ENCODE measurements around the gene DKK3.

DKK3 gene

DNA sequence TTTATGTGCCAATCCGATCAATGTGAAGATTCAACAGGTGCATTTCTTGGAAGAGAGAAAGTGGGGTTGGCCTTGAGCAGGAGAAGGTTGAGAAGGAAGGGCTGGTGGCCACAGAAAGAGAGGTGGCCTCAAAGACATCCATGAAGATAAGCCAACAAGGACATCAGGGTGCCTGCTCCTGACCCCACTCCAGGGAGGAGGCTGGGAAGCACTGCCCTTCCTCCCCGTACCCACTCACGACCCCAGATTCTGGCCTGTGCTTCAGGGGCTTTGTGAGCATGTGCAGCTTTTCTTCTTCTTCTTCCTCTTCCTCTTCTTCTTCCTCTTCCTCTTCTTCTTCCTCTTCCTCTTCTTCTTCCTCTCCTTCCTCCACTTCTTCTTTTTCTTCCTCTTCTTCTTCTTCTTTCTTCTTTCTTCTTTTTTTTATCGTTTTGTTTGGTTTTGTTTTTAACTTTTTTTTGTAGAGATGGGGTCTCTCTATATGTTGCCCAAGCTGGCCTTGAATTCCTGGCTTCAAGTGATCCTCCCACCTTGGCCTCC is 30.3 kb downstream of the DKK3 start:
- no peak for DNase-seq (ENCODE audit: low read depth)
- TF ChIP-seq, protein P1, sequence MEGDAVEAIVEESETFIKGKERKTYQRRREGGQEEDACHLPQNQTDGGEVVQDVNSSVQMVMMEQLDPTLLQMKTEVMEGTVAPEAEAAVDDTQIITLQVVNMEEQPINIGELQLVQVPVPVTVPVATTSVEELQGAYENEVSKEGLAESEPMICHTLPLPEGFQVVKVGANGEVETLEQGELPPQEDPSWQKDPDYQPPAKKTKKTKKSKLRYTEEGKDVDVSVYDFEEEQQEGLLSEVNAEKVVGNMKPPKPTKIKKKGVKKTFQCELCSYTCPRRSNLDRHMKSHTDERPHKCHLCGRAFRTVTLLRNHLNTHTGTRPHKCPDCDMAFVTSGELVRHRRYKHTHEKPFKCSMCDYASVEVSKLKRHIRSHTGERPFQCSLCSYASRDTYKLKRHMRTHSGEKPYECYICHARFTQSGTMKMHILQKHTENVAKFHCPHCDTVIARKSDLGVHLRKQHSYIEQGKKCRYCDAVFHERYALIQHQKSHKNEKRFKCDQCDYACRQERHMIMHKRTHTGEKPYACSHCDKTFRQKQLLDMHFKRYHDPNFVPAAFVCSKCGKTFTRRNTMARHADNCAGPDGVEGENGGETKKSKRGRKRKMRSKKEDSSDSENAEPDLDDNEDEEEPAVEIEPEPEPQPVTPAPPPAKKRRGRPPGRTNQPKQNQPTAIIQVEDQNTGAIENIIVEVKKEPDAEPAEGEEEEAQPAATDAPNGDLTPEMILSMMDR (conservative IDR thresholded peaks at IDR 0.05; ENCODE audit: low read depth, low read length) = no peak
- H3K4me3 ChIP-seq (ENCODE audit: low read depth, low read length) = no peak overlapping the region

DNA sequence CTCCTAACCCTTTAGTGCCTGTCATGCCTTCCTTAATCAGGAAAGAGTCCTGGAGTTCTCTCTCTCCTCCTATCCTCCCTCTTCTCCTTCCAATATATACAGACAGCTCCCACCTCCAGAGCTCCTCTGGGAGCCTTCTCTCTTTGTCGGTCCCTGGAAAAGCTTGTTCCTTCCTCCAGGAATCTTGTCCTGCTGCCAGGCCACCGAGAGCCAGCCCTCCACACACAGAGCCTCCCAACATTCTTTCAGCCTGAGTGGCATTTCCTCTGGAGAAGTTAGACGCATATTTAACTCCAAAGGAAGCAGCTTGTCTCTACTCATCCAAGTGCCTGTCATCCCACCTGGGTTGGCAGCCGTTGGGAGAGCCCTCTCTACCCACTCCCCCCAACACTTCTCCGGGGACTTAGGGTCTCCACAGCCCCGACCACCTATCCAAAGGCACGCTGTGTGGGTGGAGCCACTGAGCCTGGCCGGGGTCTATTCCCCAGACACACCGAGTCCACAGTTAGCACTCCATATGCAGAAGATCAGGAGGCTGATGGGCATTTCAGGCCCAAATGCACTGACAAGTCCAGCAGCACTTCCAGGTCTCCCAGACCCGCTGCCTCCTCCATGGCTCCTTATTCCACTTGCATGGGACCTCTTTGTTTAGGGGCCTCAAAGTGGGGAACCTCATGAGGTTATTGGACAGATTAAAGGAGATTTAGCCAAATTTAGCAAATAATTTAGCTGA is 31.1 kb downstream of the DKK3 start:
- no peak overlapping the region for H3K4me3 ChIP-seq (ENCODE audit: low read depth, low read length)
- peak; percentile 66 for DNase-seq (ENCODE audit: low read depth)
- TF ChIP-seq, protein P1 (conservative IDR thresholded peaks at IDR 0.05; ENCODE audit: low read depth, low read length) = no peak

DNA sequence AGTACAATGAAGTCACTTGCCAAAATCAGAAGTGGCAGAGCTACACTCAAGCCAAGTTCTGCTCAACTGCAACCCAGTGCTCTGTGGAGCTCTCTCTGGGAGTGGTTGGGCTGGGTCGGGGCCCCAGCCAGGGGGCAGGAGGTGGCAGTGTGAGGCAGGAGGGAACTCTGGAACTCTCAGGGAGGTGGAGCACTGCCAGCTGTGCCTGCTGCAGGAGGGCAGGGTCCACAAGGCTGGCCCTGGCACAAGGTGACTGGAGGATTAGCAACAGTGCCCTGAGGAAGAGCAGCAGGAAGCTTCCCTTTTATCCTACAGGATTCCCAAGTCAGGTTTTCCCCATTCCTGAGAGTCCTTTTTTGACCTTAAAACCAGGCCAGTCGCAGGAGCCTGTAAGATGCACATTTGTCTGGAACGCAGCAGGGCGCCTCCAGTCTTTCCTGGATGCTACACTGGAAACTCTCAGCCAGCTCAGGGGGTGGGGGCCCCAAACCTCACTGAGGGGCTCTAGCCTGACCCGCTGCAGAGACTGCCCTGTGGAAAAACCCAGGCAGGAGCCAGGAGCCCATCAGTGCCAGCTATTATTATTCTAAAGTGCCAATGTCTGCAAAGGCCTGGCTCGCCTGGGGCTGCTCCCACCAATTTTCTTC is 31.8 kb downstream of the DKK3 start:
- no peak overlapping the region for H3K4me3 ChIP-seq (ENCODE audit: low read depth, low read length)
- TF ChIP-seq, protein P1 (conservative IDR thresholded peaks at IDR 0.05; ENCODE audit: low read depth, low read length) = no peak
- DNase-seq (ENCODE audit: low read depth) = no peak

DNA sequence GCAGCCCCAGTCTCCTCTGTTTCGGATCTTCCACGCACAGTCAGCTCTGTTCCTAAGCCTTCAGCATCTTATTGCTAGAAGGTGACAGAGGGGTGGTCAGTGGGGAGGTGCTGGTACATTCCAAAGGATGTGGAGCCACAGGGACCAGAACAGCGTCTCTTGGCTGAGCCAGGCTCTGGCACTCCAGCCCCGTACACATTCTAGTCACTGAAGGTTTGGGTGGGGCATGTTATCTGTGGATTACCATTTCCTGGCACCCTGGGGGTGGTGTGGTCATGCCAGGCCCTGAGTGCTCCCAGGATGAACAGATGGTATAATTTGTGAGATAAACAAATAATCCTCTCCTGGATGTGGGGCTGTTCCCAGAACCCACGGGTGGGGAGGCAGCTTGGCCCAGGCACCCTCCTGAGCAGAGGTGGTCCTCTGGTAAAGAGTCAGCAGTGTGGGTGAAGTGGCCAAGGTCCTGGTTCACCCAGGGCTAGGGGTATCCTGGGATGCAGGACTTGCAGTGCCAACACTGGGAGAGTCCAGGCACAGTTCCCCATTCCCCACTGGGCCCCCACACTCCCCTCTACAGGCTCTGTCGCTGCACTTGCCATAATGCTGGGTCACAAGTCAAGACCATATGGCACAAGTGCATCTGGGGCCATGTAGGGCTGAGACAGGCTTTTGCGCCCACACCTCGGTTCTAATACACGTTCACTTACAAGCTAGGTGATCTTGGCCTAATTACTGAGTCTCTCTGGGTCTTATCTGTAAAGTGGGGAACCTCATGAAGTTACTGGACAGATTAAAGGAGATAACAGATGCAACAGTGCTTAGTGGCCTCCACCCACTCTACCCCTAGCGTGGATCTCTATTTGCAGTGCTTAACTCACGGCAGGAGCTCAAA is 33.0 kb downstream of the DKK3 start:
- H3K4me3 ChIP-seq (ENCODE audit: low read depth, low read length) = no peak overlapping the region
- DNase-seq (ENCODE audit: low read depth) = no peak
- TF ChIP-seq, protein P1 (conservative IDR thresholded peaks at IDR 0.05; ENCODE audit: low read depth, low read length) = no peak

DNA sequence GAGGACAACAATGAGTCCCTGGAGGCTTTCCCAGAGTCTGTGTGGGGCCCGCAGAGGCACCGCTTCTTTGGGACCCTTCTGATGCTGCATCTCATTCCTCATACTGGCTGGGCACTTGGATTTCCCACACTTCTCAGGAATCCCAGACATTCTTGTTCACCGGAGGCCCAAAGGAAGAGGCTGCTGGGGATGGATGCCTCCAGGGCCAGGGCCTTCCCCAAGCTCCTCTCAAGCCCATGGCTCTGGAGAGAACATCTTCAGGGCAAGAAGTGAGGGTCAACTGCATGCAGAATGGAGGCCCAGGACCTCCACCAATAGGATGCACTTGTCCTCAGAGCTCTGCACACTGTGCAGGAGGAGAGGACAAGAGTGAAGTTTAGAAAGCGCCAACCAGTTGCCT is 34.6 kb downstream of the DKK3 start:
- H3K4me3 ChIP-seq (ENCODE audit: low read depth, low read length) = no peak overlapping the region
- TF ChIP-seq, protein P1 (conservative IDR thresholded peaks at IDR 0.05; ENCODE audit: low read depth, low read length) = no peak
- DNase-seq (ENCODE audit: low read depth) = no peak

DNA sequence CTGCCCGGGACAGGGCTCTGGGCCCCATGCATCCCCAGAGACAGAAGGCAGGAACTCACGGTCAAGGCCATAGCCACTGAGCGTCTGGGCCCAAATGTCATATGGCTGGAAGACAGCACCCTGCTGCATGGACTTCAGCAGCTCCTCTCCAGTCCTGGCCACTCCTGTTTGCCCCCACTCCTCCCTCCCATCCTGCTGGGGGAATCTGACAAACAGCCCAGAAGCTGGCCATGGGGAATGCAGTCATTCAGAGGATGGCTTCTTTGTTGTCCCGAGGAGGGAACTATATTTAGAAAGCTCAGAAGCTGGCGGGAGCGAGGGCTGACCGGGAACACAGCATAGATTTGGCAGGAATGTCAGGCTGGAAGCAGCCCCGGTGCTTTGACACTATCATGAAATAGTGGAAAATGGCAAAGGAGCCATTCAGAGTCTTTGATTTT is 35.0 kb downstream of the DKK3 start:
- peak; percentile 36 for DNase-seq (ENCODE audit: low read depth)
- TF ChIP-seq, protein P1 (conservative IDR thresholded peaks at IDR 0.05; ENCODE audit: low read depth, low read length) = no peak
- H3K4me3 ChIP-seq (ENCODE audit: low read depth, low read length) = no peak overlapping the region

Measured in choroid plexus epithelial cell (primary cell).